Fibroblast of mammary gland (primary cell): Measurements from ENCODE around the gene AK9.

Experiments
- DNase-seq: peaks from one replicate; pipeline ENCODE4 v3.0.0-alpha.2; 2010; ENCODE audit warnings: low read depth
- H3K4me3 ChIP-seq: 2 replicates; pipeline ENCODE4 v1.5.1; 2011; ENCODE audit warnings: low read depth, mild to moderate bottlenecking, low read length, moderate library complexity; ENCODE audit not compliant: control insufficient read depth
- TF ChIP-seq, protein P1 (sequence below): conservative IDR thresholded peaks from 2 replicates; pipeline ENCODE4 v1.5.1; 2011; ENCODE audit warnings: low read depth, low read length, inconsistent platforms; ENCODE audit not compliant: control insufficient read depth, insufficient read depth

AK9 gene

DNA sequence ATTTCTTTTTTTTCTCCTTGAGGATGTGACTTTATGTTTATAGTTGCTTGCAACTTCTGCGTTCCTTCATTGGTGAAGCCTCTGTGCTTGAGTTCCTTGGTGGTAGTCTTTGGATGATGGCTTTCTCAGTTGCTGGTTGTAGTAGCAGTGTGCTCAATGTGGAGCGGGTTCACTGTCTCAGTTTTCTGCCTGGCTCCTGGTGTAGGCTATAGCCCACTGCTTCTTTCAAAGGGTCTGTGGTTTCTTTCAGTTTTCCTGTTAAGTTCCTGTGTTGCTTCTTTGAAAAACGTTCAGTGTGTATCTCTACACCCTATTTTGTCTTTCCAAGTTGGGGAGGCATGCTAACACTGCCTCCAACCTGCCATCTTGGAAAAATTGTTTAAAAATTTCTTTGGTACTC lies 174.1 kb downstream of the AK9 start:
- TF ChIP-seq, protein P1, sequence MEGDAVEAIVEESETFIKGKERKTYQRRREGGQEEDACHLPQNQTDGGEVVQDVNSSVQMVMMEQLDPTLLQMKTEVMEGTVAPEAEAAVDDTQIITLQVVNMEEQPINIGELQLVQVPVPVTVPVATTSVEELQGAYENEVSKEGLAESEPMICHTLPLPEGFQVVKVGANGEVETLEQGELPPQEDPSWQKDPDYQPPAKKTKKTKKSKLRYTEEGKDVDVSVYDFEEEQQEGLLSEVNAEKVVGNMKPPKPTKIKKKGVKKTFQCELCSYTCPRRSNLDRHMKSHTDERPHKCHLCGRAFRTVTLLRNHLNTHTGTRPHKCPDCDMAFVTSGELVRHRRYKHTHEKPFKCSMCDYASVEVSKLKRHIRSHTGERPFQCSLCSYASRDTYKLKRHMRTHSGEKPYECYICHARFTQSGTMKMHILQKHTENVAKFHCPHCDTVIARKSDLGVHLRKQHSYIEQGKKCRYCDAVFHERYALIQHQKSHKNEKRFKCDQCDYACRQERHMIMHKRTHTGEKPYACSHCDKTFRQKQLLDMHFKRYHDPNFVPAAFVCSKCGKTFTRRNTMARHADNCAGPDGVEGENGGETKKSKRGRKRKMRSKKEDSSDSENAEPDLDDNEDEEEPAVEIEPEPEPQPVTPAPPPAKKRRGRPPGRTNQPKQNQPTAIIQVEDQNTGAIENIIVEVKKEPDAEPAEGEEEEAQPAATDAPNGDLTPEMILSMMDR, result no peak

DNA sequence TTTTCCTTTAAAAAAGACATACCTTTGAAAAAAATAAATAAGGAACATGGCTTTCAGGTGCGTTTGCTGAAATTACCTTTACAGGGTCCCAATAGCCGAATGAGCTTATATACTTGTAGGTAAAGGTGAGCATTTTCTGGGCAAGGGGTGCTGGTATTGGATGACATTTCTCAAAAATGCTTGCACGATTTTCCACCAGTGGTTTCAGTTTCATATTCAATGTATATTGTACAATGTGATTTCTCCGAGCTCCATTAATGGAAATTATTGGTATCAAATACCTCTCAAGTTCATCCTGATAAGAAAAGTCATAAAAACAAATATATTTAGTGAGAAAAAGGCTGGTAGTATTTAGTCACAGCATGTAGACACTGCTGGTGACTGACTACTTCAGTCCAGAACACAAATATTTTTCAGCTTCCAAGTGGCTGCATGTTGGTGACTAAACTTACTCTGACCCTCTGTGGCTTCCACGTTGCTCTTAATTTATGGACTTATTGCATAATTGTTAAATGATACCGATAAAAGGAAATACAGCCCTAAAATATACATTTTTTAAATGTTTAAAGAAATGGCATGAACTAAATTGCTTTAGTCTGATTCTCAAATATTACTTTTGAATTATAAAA lies 175.1 kb downstream of the AK9 start:
- TF ChIP-seq, protein P1, result no peak
- H3K4me3 ChIP-seq, result no peak overlapping the region
- peak; percentile 21 for DNase-seq

More for the DNA sequence above, 174.1 kb downstream of the AK9 start:
- no peak overlapping the region for H3K4me3 ChIP-seq
- no peak for DNase-seq

DNA sequence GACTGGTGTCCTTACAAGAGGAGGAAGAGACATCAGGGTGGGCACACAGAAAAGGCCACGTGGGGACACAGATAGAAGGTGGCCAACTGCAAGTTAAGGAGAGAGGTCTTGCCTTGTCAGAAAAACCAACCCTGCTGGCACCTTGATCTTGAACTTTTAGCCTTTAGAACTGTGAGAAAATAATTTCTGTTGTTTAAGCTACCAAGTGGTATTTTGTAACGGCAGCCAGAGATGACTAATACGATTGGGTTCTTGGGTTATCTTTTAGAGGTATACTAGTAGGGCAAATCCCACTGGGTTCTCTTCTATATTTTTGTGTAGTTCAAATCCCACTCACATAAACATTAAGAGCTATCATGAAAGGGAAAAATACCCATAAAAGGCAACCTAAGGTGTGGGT lies 176.1 kb downstream of the AK9 start:
- H3K4me3 ChIP-seq, result no peak overlapping the region

DNA sequence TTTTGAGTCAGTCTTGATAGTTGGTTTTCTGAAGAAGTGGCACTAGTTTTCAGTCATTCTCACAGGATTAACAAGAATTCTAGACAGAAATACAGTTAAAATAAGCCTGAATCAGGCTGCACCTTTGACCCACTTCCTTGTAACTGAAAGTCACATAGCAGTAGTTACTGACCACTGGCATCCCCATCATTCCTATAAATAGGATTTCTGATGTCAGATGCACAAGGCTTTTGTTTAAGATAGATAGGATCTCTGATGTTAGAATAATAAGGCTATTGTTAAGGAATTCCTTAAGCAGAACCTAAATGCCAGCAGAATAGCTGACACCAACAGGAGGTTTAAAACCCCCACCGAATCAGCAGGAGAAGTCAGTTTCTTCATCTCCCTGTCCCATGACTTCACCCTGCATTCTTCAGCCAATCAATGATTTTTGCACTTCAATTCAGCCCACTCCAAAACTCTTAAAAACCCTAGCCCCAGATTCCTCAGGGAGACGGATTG lies 177.4 kb downstream of the AK9 start:
- TF ChIP-seq, protein P1, result no peak
- H3K4me3 ChIP-seq, result no peak overlapping the region
- DNase-seq, result peak; percentile 35

More for the DNA sequence above, 176.1 kb downstream of the AK9 start:
- no peak for DNase-seq
- TF ChIP-seq, protein P1, result no peak

DNA sequence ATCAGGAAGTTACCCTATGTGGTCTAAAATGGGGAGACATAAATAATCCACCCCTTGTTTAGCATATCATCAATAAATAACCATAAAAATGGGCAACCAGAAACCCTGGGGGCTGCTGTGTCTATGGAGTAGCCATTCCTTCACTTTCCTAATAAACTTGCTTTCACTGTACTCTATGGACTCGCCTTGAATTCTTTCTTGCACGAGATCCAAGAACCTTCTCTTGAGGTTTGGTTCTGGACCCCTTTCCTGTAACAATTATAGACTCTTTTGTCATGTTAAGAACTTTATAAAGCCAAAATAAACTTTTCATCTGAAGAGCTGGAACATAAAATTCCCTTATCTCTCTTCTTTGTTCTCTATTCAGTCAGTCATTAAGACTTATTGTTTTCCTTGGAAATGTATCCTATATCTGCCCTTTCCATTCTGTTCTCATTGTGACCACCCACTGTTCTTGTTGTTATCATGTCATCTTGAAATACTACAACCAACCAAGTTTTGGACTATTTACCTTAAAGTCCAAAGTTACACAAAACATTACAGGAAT lies 178.7 kb downstream of the AK9 start:
- H3K4me3 ChIP-seq, result no peak overlapping the region
- TF ChIP-seq, protein P1, result no peak
- no peak for DNase-seq

DNA sequence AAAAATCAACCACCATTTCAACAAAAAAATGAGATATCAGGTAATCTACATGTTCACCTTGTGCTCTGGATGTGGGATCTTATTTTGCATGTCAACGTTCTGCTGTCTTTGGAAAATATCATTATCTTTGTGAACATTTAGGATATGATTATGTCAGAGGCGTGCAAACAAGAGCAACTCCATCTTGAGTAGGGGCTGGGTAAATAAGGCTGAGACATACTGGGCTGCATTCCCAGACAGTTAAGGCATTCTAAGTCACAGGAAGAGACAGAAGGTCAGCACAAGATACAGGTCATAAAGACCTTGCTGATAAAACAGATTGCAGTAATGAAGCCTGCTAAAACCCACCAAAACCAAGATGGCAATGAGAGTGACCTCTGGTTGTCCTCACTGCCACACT lies 179.2 kb downstream of the AK9 start:
- TF ChIP-seq, protein P1, result no peak
- H3K4me3 ChIP-seq, result no peak overlapping the region
- DNase-seq, result no peak
